ENCODE data around the gene TMEM63B.

- no peak for TF ChIP-seq POLR2A (IDR thresholded peaks at IDR 0.05; ENCODE audit: low read depth, low read length)
- no peak for TF ChIP-seq POLR2AphosphoS5 (IDR thresholded peaks at IDR 0.05; ENCODE audit: low read depth, low read length)
Observed at GRCh38 chr6:44202972-44203750, 75.8 kb downstream of the TMEM63B start.

All from GM12892 (cell line).